Neutrophil (primary cell): ENCODE data around the gene SCP2.

Experiments used
- H3K27ac ChIP-seq: fragments of 200-600 bp; sonication (generic); 2 replicates; pipeline ENCODE4 v1.5.1; 2016; ENCODE audit warnings: mild to moderate bottlenecking, moderate library complexity
- H3K27me3 ChIP-seq: fragments of 200-600 bp; sonication (generic); 2 replicates; pipeline ENCODE4 v1.6.0; 2016; ENCODE audit warnings: mild to moderate bottlenecking
- H3K36me3 ChIP-seq: fragments of 200-600 bp; sonication (generic); 2 replicates; pipeline ENCODE4 v1.5.1; 2017
- H3K4me1 ChIP-seq, 2 experiments: fragments of 200-600 bp in 1 of 2; sonication (generic) in 1 of 2; 1 replicate in 1 of 2; 2 replicates in 1 of 2; pipeline versions ENCODE4 v1.5.1 to v1.6.1; 2013 to 2016; ENCODE audit warnings: low read depth in 1 of 2, low read length in 1 of 2, mild to moderate bottlenecking in 1 of 2, moderate library complexity in 1 of 2; ENCODE audit not compliant: control insufficient read depth in 1 of 2, insufficient read depth in 1 of 2
- H3K4me3 ChIP-seq, 2 experiments: fragments of 200-600 bp in 1 of 2; sonication (generic) in 1 of 2; 1 replicate in 1 of 2; 2 replicates in 1 of 2; pipeline ENCODE4 v1.5.1; 2013 to 2016; ENCODE audit warnings: low read depth in 1 of 2, low read length in 1 of 2, mild to moderate bottlenecking in 1 of 2, moderate library complexity in 1 of 2
- H3K9me3 ChIP-seq: fragments of 200-600 bp; sonication (generic); 2 replicates; pipeline ENCODE4 v1.5.1; 2016
- TF ChIP-seq, protein P1 (sequence below): fragments of 200-600 bp; sonication (generic); IDR thresholded peaks from 2 replicates; pipeline ENCODE4 v1.5.1; 2016; ENCODE audit warnings: antibody characterized with exemption

The SCP2 gene

DNA sequence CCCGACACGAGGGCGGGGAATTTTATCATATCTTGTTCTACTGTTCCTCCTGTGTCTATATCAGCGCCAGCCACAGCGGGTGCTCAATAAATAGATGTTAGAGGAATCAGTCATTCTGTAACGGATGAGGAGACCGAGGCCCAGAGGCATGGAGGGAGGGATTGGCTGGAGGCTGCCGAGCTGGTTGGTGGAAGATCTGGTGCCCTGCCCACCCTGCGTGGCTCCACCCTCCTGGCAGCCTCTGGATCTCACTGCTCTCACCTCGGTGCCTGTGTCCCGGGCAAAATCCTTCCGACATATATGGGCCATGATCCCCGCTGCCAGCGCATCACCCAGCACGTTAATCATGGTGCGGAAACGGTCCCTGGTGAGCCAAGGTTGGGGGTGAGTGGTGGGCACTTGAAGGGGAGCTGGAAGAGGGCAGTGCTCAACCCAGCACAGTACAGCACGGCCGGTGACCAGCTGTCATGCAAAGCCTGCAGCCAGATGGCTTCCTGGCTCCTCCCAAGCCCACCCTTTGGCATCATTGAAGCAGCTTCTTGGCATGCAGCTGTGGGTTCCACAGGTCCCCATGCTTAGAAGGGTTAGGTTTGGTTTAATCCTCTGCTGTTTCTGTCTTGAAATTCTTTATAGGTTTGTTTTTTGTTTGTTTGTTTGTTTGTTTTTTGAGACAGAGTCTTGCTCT lies 161.7 kb downstream of the SCP2 start:
- Histone ChIP-seq H3K27me3 (no peaks in the 10 kb centered on the region), H3K4me1 (no peaks in the 10 kb centered on the region), H3K27ac (no peak overlapping the region), H3K9me3 (no peaks in the 10 kb centered on the region), H3K4me3 (no peak overlapping the region), H3K36me3 (no peaks in the 10 kb centered on the region)
- TF ChIP-seq, protein P1, sequence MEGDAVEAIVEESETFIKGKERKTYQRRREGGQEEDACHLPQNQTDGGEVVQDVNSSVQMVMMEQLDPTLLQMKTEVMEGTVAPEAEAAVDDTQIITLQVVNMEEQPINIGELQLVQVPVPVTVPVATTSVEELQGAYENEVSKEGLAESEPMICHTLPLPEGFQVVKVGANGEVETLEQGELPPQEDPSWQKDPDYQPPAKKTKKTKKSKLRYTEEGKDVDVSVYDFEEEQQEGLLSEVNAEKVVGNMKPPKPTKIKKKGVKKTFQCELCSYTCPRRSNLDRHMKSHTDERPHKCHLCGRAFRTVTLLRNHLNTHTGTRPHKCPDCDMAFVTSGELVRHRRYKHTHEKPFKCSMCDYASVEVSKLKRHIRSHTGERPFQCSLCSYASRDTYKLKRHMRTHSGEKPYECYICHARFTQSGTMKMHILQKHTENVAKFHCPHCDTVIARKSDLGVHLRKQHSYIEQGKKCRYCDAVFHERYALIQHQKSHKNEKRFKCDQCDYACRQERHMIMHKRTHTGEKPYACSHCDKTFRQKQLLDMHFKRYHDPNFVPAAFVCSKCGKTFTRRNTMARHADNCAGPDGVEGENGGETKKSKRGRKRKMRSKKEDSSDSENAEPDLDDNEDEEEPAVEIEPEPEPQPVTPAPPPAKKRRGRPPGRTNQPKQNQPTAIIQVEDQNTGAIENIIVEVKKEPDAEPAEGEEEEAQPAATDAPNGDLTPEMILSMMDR = no peak

DNA sequence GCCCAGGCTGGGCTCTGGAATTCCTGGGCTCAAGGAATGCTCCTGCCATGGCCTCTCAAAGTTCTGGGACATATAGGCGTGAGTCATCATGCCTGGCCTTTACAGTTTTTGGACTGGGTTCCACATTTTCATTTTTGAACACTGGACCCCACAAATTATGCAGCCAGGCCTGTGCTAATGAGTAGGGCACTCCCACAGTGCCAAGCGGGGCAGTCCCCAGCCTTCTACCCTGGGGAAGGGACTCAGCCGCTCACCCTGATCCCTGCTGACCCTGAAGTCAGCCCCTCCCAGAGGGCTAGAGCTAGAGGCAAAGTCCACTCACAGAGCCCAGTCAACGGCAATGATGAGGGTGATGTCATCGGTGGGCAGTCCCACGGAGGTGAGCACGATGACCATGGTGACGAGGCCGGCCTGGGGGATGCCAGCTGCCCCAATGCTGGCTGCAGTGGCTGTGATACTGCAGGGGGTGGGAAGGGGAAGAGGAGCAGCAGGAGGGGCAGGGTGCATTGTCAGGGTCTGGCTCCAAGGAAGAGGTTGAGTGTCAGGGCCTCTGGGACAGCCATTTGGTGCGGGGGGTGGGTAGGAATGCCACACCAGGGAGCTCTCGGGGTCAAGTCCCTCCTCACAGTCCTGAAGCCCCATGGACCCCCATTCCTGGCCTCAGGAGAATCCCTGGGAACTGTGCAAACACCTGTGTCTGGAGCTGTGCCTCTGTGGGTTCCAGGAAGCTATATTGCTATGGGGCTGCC lies 162.6 kb downstream of the SCP2 start:
- no peaks in the 10 kb centered on the region for H3K36me3 ChIP-seq
- H3K27me3 ChIP-seq = no peaks in the 10 kb centered on the region
- no peak overlapping the region for H3K27ac ChIP-seq
- no peaks in the 10 kb centered on the region for H3K9me3 ChIP-seq
- H3K4me1 ChIP-seq = no peaks in the 10 kb centered on the region
- TF ChIP-seq, protein P1 = no peak
- H3K4me3 ChIP-seq = no peak overlapping the region

DNA sequence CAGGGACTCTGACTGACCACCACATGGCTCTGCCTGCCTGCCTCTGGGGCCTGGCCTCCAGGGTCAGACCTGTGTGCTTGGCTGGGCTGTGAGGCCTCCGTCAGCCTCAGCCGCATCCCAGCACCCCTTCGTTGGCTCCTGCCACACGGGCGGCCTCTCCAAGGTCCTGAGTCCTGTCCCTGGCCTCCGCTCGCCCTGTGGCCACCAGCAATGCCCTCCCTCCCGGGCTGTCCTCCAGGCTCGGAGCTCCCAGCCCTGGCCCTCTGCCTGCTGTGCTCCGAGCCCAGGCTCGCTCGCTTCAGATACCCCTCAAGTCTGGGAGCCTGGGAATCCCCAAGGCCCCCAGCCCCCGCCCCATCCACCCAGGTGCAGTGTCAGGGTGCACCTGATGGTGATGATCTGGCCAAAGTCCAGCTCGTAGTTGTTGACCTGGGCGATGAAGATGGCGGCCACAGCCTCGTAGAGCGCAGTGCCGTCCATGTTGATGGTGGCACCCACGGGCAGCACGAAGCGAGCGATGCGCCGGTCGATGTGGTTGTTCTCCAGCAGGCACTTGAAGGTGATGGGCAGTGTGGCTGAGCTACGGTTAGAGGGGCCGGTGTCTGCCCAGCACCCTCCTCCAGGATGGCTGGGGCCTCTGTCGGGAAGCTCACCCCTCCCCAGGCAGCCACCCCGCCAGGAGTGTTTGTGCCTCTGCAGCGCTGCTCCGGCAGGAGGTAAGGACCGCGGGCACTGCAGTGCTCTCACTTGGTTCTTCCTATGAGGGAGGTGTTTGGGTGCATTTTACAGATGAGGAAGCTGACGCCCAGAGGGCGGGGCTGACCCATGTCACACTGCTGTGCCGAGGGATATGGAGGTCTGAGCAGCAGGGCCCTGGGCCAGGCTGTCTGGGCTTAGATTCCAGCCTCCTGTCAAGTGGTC lies 163.4 kb downstream of the SCP2 start:
- no peak overlapping the region for H3K4me3 ChIP-seq
- no peak overlapping the region for H3K27ac ChIP-seq
- H3K4me1 ChIP-seq = no peaks in the 10 kb centered on the region
- no peaks in the 10 kb centered on the region for H3K27me3 ChIP-seq
- H3K9me3 ChIP-seq = no peaks in the 10 kb centered on the region
- TF ChIP-seq, protein P1 = no peak
- H3K36me3 ChIP-seq = no peaks in the 10 kb centered on the region

DNA sequence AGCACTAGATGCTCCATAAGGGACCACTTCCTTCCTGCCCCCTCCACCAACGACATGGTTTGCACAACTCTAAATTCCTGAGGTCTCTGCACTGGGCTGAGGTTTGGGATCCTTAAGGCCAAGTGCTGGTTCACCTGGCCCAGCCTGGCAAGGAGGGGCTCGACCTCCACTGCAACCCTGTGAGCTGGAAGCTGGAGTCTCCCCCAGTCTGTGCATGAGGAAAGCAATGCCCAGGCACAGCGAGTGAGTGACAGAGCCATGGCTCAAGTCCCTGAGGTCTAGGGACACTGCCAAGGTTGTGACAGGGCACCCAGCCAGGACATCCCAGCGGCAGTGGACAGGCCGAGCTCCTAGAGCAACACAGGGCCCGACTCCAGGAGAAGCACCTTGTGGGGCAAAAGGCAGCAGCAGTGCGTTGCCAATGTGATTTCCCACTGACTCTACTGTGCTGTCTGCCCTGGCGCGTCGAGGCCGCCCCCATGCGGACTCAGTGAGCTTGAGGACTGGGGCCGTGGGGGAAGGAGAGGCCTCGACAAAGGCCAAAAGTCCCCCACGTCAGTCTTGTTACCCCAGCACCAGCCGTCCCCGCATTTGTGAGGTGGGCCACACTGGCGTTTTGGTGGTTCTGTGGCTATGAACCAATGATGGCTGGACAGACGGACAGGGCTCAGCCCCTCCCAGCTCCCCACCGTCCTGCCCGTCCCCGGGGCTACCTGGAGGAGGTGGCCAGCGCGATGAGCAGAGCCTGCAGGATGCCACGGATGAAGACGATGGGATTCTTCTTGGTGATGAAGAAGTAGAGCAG lies 165.0 kb downstream of the SCP2 start:
- no peak overlapping the region for H3K27ac ChIP-seq
- TF ChIP-seq, protein P1 = no peak
- no peaks in the 10 kb centered on the region for H3K9me3 ChIP-seq
- no peaks in the 10 kb centered on the region for H3K36me3 ChIP-seq
- H3K4me3 ChIP-seq = no peak overlapping the region
- no peaks in the 10 kb centered on the region for H3K27me3 ChIP-seq
- H3K4me1 ChIP-seq = no peaks in the 10 kb centered on the region
